HG02943 (cell line): ENCODE data around the gene CCZ1.
"Not testable (repeated sequence)": the region's sequence is repeated elsewhere in the genome, so short reads cannot be mapped to it uniquely, and the experiment has no call there.

Experiments
- ATAC-seq: cut with Tn5 transposase; IDR thresholded peaks from one replicate; pipeline ENCODE4 v1.9.1; 2021; ENCODE audit warnings: mild to moderate bottlenecking, low read depth, moderate library complexity; ENCODE audit not compliant: unreplicated experiment

Gene CCZ1

GRCh38 chr7:5898480-5899224, at the start of gene CCZ1:
CCZ1 (plus strand) TSS chr7:5898733; CDS start chr7:5898800, 67 bp downstream.
- ATAC-seq = peak; percentile 78

- no peak for ATAC-seq
Measured at GRCh38 chr7:5850944-5851343, 47.6 kb upstream of the CCZ1 start.

GRCh38 chr7:5854738-5855137, 43.8 kb upstream of the CCZ1 start:
- no peak for ATAC-seq

GRCh38 chr7:5857041-5857575, 41.4 kb upstream of the CCZ1 start:
- not testable (repeated sequence) for ATAC-seq

- ATAC-seq = not testable (repeated sequence)
Measured at GRCh38 chr7:5858494-5858893, 40.0 kb upstream of the CCZ1 start.

GRCh38 chr7:5861281-5861680, 37.3 kb upstream of the CCZ1 start:
- not testable (repeated sequence) for ATAC-seq

- not testable (repeated sequence) for ATAC-seq
Measured at GRCh38 chr7:5862753-5863366, 35.7 kb upstream of the CCZ1 start.

- ATAC-seq = not testable (repeated sequence)
Measured at GRCh38 chr7:5865279-5865931, 33.1 kb upstream of the CCZ1 start.

GRCh38 chr7:5867060-5867459, 31.5 kb upstream of the CCZ1 start:
- ATAC-seq = no peak

GRCh38 chr7:5868928-5869341, 29.6 kb upstream of the CCZ1 start:
- ATAC-seq = not testable (repeated sequence)

GRCh38 chr7:5869691-5870090, 28.8 kb upstream of the CCZ1 start:
- no peak for ATAC-seq

GRCh38 chr7:5870311-5870710, 28.2 kb upstream of the CCZ1 start:
- no peak for ATAC-seq

- ATAC-seq = no peak
Measured at GRCh38 chr7:5872326-5872725, 26.2 kb upstream of the CCZ1 start.

GRCh38 chr7:5879591-5879990, 18.9 kb upstream of the CCZ1 start:
- not testable (repeated sequence) for ATAC-seq

GRCh38 chr7:5880106-5880505, 18.4 kb upstream of the CCZ1 start:
- ATAC-seq = not testable (repeated sequence)

GRCh38 chr7:5884431-5884830, 14.1 kb upstream of the CCZ1 start:
- not testable (repeated sequence) for ATAC-seq

- not testable (repeated sequence) for ATAC-seq
Measured at GRCh38 chr7:5888021-5888420, 10.5 kb upstream of the CCZ1 start.

- not testable (repeated sequence) for ATAC-seq
Measured at GRCh38 chr7:5890244-5890643, 8.3 kb upstream of the CCZ1 start.

- no peak for ATAC-seq
Measured at GRCh38 chr7:5892498-5892897, 6.0 kb upstream of the CCZ1 start.

GRCh38 chr7:5897369-5897919, 1.1 kb upstream of the CCZ1 start:
- not testable (repeated sequence) for ATAC-seq

GRCh38 chr7:5903002-5903401, 4.5 kb downstream of the CCZ1 start:
- not testable (repeated sequence) for ATAC-seq
